Activated CD8-positive, alpha-beta T cell treated with anti-CD3 and anti-CD28 coated beads, Interleukin-2, amount 10 ng/mL, durations not matched to agents 7 days and 5 days (primary cell): ENCODE data around the gene RAD51B. TPM values are rescaled to one million over a fixed set of nuclear protein-coding genes. Genes with fewer than 3 reads are reported as not detected.

Experiments
- ATAC-seq: fragments of 150-1000 bp; cut with Tn5 transposase; one replicate; pipeline ENCODE4 v1.10.0; 2021; ENCODE audit warnings: moderate library complexity
- CTCF ChIA-PET: fragments of 350-600 bp; sonication (Branson Sonifier 250); formaldehyde crosslinking; loops from one replicate; lab custom pipeline; 2021; ENCODE audit warnings: antibody characterized with exemption; lab: Charles Lee
- POLR2A ChIA-PET: fragments of 350-600 bp; sonication (Branson Sonifier 250); formaldehyde crosslinking; loops from one replicate; lab custom pipeline; 2021; ENCODE audit warnings: antibody characterized with exemption; lab: Charles Lee
- DNase-seq: peaks from one replicate; pipeline ENCODE4 v3.0.0-alpha.2; 2020
- H3K27ac Mint-ChIP-seq: one replicate; pipeline ENCODE4 v1.8.0; 2021; ENCODE audit warnings: mild to moderate bottlenecking, mixed read lengths
- H3K27me3 Mint-ChIP-seq: one replicate; pipeline ENCODE4 v1.8.0; 2021; ENCODE audit warnings: low read depth, mixed read lengths
- H3K36me3 Mint-ChIP-seq: one replicate; pipeline ENCODE4 v1.8.0; 2021; ENCODE audit warnings: low read depth, mixed read lengths
- H3K4me1 Mint-ChIP-seq: one replicate; pipeline ENCODE4 v1.8.0; 2021; ENCODE audit warnings: low read depth, mixed read lengths
- H3K4me3 Mint-ChIP-seq: one replicate; pipeline ENCODE4 v1.8.0; 2021; ENCODE audit warnings: mild to moderate bottlenecking, mixed read lengths
- H3K9me3 Mint-ChIP-seq: one replicate; pipeline ENCODE4 v1.8.0; 2022; ENCODE audit warnings: mixed read lengths; ENCODE audit not compliant: insufficient read depth
- total RNA-seq, 2 experiments: library from RNA; stranded (reverse); gene quantifications; one replicate each; pipeline ENCODE4 v1.2.3, GENCODE V29; 2021

Gene RAD51B
- total RNA-seq, 2 experiments from 2014 or later, result 34.1 to 38.8 TPM

- no peak for DNase-seq
Measured at GRCh38 chr14:68741839-68742470, 922.4 kb downstream of the RAD51B start.

GRCh38 chr14:68744613-68745012, 925.0 kb downstream of the RAD51B start:
- Mint-ChIP-seq H3K27ac (no peak overlapping the region), H3K4me1 (no peaks in the 10 kb centered on the region), H3K27me3 (peaks cover 6% of the 10 kb centered on the region), H3K9me3 (peaks cover 6% of the 10 kb centered on the region), H3K36me3 (peaks cover 2% of the 10 kb centered on the region), H3K4me3 (no peak overlapping the region)
- POLR2A ChIA-PET, result no interaction called here
- CTCF ChIA-PET, result no interaction called here
- DNase-seq, result no peak
- no peak for ATAC-seq

More at GRCh38 chr14:68741839-68742470, 922.4 kb downstream of the RAD51B start:
- no peak for ATAC-seq
- Mint-ChIP-seq H3K4me3 (no peak overlapping the region), H3K4me1 (no peaks in the 10 kb centered on the region), H3K9me3 (peaks cover 6% of the 10 kb centered on the region), H3K36me3 (peaks cover 2% of the 10 kb centered on the region), H3K27ac (no peak overlapping the region), H3K27me3 (peaks cover 4% of the 10 kb centered on the region)
- ChIA-PET CTCF (no interaction called here), POLR2A (no interaction called here)

DNA sequence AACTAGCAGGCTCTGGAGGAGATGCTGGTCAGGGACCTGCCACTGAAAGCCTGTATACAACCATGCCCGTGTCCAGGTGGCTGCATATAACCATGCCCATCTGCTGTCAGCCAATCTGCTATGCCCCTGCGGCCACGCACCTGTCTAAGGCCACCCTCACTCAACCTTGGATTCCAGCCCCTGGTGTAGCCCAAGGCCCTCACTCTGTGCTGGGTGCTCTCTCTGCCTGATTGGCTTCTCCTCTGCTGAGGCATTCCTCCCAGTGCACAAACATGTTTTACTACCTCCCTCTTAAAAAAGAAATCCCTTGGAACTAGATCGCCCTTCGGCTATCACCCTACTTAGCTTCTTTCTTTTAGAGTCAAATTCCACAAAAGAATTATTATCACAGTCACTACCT, 927.8 kb downstream of the RAD51B start:
- no peaks in the 10 kb centered on the region for H3K4me1 Mint-ChIP-seq
- ChIA-PET POLR2A (no interaction called here), CTCF (no interaction called here)
- no peaks in the 10 kb centered on the region for H3K36me3 Mint-ChIP-seq
- no peaks in the 10 kb centered on the region for H3K9me3 Mint-ChIP-seq
- no peak overlapping the region for H3K4me3 Mint-ChIP-seq
- ATAC-seq (no peak), DNase-seq (no peak)
- H3K27me3 Mint-ChIP-seq, result peaks cover 9% of the 10 kb centered on the region
- H3K27ac Mint-ChIP-seq, result no peak overlapping the region

DNA sequence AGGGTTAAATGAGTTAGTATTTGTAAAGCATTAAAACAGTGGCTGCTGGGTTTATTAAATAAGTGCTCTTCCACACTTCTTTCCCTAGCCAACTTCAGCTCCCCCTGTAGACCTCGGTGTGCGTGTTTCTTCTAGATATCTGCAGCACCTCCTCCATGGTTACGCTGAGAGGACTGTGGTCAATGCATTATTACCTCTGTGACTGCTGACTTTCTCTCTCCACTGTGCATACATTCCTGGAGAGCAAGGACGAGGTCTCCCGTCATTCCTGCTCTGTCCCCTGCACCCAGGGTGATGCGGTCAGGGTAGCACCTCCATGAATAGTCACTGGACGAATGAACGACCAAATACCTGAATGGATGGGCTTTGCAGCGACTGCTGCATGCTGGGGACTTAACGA, 928.7 kb downstream of the RAD51B start:
- no peaks in the 10 kb centered on the region for H3K4me1 Mint-ChIP-seq
- no peak overlapping the region for H3K27ac Mint-ChIP-seq
- DNase-seq (no peak), ATAC-seq (no peak)
- ChIA-PET CTCF (no interaction called here), POLR2A (no interaction called here)
- H3K36me3 Mint-ChIP-seq, result no peaks in the 10 kb centered on the region
- peaks cover 9% of the 10 kb centered on the region for H3K27me3 Mint-ChIP-seq
- H3K4me3 Mint-ChIP-seq, result no peak overlapping the region
- H3K9me3 Mint-ChIP-seq, result no peaks in the 10 kb centered on the region

DNA sequence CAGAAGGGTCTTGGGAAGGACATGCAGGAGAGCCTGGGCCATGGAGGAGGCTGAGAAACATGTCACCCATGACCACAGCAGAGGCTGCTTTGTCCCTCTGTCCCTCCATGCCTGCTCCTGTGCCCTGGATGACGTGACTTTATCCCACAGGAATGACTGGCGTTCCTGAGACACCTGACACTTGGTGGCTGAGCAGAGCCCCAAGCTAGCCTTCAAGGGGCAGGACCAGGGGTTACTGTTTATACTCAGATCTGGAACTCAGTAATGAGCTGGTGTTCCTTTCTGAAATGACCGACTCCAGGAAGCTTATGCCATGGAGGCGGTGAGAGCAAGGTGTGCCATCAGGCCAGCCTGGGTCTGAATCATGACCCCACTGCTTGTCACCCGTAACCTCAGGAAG, 929.1 kb downstream of the RAD51B start:
- DNase-seq (no peak), ATAC-seq (no peak)
- H3K9me3 Mint-ChIP-seq, result no peaks in the 10 kb centered on the region
- H3K36me3 Mint-ChIP-seq, result no peaks in the 10 kb centered on the region
- ChIA-PET POLR2A (no interaction called here), CTCF (no interaction called here)
- no peak overlapping the region for H3K4me3 Mint-ChIP-seq
- peaks cover 9% of the 10 kb centered on the region for H3K27me3 Mint-ChIP-seq
- no peaks in the 10 kb centered on the region for H3K4me1 Mint-ChIP-seq
- no peak overlapping the region for H3K27ac Mint-ChIP-seq

- H3K27me3 Mint-ChIP-seq, result peaks cover 8% of the 10 kb centered on the region
- no peak overlapping the region for H3K27ac Mint-ChIP-seq
- ATAC-seq, result no peak
- DNase-seq, result no peak
- H3K9me3 Mint-ChIP-seq, result no peaks in the 10 kb centered on the region
- H3K4me1 Mint-ChIP-seq, result no peaks in the 10 kb centered on the region
- no peaks in the 10 kb centered on the region for H3K36me3 Mint-ChIP-seq
- CTCF ChIA-PET, result no interaction called here
- no peak overlapping the region for H3K4me3 Mint-ChIP-seq
- POLR2A ChIA-PET, result no interaction called here
Measured at GRCh38 chr14:68749487-68750475, 930.2 kb downstream of the RAD51B start.

GRCh38 chr14:68752271-68753006, 932.9 kb downstream of the RAD51B start:
- H3K36me3 Mint-ChIP-seq, result no peaks in the 10 kb centered on the region
- no peak overlapping the region for H3K4me3 Mint-ChIP-seq
- no peaks in the 10 kb centered on the region for H3K9me3 Mint-ChIP-seq
- ATAC-seq, result no peak
- ChIA-PET POLR2A (interaction anchor here (0.6 kb wide), 1 partner anchor 459 kb away, joined by 3 read pairs; no protein-coding TSS in a partner anchor), CTCF (no interaction called here)
- peaks cover 7% of the 10 kb centered on the region for H3K4me1 Mint-ChIP-seq
- peaks cover 5% of the 10 kb centered on the region for H3K27me3 Mint-ChIP-seq
- DNase-seq, result no peak
- no peak overlapping the region for H3K27ac Mint-ChIP-seq

GRCh38 chr14:68753690-68754089, 934.1 kb downstream of the RAD51B start:
- no peak overlapping the region for H3K4me3 Mint-ChIP-seq
- peaks cover 18% of the 10 kb centered on the region for H3K4me1 Mint-ChIP-seq
- no peaks in the 10 kb centered on the region for H3K36me3 Mint-ChIP-seq
- CTCF ChIA-PET, result no interaction called here
- no peaks in the 10 kb centered on the region for H3K9me3 Mint-ChIP-seq
- no peak for DNase-seq
- H3K27ac Mint-ChIP-seq, result no peak overlapping the region
- no peak for ATAC-seq
- H3K27me3 Mint-ChIP-seq, result peaks cover 3% of the 10 kb centered on the region
- POLR2A ChIA-PET, result no interaction called here

GRCh38 chr14:68755016-68755353, 935.4 kb downstream of the RAD51B start:
- Mint-ChIP-seq H3K27ac (no peak overlapping the region), H3K36me3 (no peaks in the 10 kb centered on the region), H3K4me3 (no peak overlapping the region), H3K27me3 (peaks cover 3% of the 10 kb centered on the region), H3K9me3 (no peaks in the 10 kb centered on the region), H3K4me1 (peaks cover 23% of the 10 kb centered on the region)
- DNase-seq, result no peak
- ChIA-PET CTCF (interaction anchor here (0.6 kb wide), 2 partner anchors 34 to 872 kb away, joined by 3 read pairs; no protein-coding TSS in a partner anchor), POLR2A (interaction anchor here (0.7 to 1.1 kb wide), 2 partner anchors 10 to 27 kb away, joined by 3 to 4 read pairs; no protein-coding TSS in a partner anchor)
- no peak for ATAC-seq

DNA sequence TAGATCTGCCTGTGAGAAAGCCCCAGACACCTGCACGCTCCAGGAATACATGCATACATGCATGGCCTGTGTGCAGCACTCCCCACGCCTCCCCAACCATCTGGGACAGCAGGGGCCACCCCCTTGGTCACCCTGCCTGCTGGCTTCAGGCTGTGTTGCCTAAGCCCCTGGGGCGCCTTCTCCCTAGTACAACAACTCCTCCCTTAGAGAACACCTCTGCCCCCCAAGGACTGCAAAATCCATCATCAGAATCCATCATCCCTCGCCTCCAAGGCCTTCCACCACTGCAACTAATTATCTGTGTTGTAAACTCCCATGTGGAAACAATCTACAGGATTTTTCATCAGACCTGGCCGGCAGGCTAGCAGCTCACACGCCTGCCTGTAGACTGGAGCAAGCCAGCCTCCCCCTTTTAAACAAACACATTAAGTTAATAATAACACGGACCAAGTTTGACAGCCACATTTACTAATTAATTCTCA, 936.5 kb downstream of the RAD51B start:
- ATAC-seq (no peak), DNase-seq (no peak)
- peaks cover 23% of the 10 kb centered on the region for H3K4me1 Mint-ChIP-seq
- CTCF ChIA-PET, result interaction anchor here (1.3 kb wide), 1 partner anchor 32 kb away, joined by 4 read pairs; no protein-coding TSS in a partner anchor
- H3K27ac Mint-ChIP-seq, result peak overlapping the region; percentile 5
- H3K36me3 Mint-ChIP-seq, result no peaks in the 10 kb centered on the region
- POLR2A ChIA-PET, result interaction anchor here (1.1 kb wide), 1 partner anchor 26 kb away, joined by 3 read pairs; no protein-coding TSS in a partner anchor
- peaks cover 3% of the 10 kb centered on the region for H3K27me3 Mint-ChIP-seq
- H3K4me3 Mint-ChIP-seq, result no peak overlapping the region
- no peaks in the 10 kb centered on the region for H3K9me3 Mint-ChIP-seq

GRCh38 chr14:68756734-68757133, 937.2 kb downstream of the RAD51B start:
- no peak overlapping the region for H3K4me3 Mint-ChIP-seq
- ChIA-PET CTCF (interaction anchor here (1.2 to 1.3 kb wide), 4 partner anchors 12 to 42 kb away, joined by 3 to 4 read pairs (median 3); partner anchors contain the start of gene ZFP36L1), POLR2A (no interaction called here)
- H3K27me3 Mint-ChIP-seq, result peaks cover 3% of the 10 kb centered on the region
- no peak for DNase-seq
- H3K4me1 Mint-ChIP-seq, result peaks cover 23% of the 10 kb centered on the region
- no peak overlapping the region for H3K27ac Mint-ChIP-seq
- no peaks in the 10 kb centered on the region for H3K36me3 Mint-ChIP-seq
- H3K9me3 Mint-ChIP-seq, result no peaks in the 10 kb centered on the region
- ATAC-seq, result no peak
